NCI-H2196 (cell line): ENCODE data around the gene AATK.

ENCODE experiments used
- DNase-seq: peaks from one replicate; lab custom pipeline; 2025; ENCODE audit not compliant: unreplicated experiment; lab: John Stamatoyannopoulos, UW

The AATK gene, protein sequence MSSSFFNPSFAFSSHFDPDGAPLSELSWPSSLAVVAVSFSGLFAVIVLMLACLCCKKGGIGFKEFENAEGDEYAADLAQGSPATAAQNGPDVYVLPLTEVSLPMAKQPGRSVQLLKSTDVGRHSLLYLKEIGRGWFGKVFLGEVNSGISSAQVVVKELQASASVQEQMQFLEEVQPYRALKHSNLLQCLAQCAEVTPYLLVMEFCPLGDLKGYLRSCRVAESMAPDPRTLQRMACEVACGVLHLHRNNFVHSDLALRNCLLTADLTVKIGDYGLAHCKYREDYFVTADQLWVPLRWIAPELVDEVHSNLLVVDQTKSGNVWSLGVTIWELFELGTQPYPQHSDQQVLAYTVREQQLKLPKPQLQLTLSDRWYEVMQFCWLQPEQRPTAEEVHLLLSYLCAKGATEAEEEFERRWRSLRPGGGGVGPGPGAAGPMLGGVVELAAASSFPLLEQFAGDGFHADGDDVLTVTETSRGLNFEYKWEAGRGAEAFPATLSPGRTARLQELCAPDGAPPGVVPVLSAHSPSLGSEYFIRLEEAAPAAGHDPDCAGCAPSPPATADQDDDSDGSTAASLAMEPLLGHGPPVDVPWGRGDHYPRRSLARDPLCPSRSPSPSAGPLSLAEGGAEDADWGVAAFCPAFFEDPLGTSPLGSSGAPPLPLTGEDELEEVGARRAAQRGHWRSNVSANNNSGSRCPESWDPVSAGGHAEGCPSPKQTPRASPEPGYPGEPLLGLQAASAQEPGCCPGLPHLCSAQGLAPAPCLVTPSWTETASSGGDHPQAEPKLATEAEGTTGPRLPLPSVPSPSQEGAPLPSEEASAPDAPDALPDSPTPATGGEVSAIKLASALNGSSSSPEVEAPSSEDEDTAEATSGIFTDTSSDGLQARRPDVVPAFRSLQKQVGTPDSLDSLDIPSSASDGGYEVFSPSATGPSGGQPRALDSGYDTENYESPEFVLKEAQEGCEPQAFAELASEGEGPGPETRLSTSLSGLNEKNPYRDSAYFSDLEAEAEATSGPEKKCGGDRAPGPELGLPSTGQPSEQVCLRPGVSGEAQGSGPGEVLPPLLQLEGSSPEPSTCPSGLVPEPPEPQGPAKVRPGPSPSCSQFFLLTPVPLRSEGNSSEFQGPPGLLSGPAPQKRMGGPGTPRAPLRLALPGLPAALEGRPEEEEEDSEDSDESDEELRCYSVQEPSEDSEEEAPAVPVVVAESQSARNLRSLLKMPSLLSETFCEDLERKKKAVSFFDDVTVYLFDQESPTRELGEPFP (N-terminal part only)

DNA sequence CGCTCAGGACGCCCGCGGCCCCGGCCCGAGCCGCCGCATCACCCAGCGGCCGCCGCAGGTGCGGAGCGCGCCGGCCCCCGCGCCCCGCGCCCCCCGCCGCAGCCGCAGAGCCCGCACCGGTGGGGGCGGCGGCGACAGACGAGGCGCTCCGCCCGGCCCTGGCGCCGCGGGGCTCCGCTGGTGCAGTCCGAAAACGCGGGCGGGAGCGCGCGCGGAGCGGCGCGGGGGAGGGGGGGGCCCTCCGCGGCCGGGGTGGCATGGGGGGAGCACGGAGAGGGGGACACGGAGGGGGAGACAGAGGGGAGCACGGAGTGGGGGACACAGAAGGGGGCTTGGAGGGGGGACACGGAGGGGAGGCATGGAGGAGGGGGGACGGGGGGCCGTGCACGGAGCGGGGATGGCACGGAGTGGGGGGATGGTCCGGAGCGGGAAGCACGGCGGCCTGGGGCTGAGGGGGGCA is at the start of gene AATK:
Gene AATK, minus strand, starts transcription at position 189 of the 460 bp plus-strand sequence. CDS start 229 bp downstream, outside the sequence.
- DNase-seq = peak; percentile 28

DNA sequence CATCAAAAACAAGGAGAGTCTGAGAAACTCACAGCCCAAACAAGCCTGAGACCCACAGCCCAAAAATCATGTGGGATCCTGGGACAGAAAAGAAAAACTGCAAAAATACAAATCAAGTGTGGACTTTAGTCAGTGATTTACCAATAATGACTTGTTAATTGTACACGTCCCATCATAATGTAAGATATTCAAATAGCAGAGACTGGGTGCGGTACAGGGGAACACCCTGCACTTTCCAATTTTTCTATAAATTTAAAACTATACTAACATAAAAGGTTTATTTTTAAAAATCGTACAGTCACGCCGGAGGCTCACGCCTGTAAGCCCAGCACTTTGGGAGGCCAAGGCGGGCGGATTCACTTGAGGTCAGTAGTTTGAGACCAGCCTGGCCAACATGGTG is 48.0 kb upstream of the AATK start:
- DNase-seq = no peak

DNA sequence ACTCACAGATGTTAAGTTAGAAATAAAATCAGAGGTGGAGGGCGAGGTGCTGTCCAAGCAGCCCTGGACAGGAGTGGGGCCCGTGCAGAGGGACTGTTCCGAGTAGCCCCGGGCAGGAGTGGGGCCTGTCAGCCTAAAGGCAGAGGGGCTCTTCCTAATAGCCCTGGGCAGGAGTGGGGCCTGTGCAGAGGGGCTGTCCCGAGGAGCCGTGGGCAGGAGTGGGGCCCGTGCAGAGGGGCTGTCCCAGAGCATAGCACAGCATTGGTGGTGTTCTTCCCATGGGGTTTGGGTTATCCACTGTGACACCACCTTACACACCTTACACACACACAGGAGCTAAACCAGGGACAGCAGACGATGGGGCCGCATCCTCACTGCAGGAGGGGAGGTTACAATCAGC is 46.3 kb upstream of the AATK start:
- no peak for DNase-seq

DNA sequence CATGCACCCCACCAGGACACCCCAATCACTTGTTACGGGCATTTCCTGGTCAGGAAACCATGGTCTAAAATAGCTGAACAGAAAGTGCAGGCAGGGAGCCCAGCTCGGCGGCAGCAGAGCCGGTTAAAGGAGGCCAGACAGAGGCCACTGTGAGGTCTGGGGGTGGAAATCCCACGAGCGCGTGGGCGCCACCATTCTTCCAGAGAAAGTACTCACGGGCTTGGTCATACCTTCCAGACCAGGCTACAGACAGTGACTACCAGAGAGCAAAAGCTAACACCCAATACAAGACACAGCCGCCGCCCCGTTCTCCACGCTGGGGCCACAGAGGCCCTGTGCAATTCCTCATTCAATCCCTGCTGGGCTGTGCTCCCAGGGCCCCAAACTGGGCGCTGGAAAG is 44.8 kb upstream of the AATK start:
- no peak for DNase-seq

DNA sequence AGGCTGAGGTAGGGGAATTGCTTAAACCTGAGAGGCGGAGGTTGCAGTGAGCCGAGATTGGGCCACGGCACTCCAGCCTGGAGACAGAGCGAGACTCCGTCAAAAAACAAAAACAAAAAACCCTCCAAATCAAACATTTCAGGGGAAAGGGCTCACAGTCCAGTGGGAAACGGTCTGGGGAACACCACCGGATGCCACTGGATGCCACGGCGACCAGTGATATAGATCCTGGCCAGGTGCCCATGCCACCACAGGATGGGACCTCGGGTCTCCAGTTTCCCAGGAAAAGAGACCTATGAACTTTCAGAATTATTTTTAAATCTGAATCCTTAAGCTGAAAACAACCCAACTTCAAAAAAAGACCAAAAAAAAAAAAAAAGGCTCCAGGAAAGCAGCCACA is 44.4 kb upstream of the AATK start:
- DNase-seq = no peak

DNA sequence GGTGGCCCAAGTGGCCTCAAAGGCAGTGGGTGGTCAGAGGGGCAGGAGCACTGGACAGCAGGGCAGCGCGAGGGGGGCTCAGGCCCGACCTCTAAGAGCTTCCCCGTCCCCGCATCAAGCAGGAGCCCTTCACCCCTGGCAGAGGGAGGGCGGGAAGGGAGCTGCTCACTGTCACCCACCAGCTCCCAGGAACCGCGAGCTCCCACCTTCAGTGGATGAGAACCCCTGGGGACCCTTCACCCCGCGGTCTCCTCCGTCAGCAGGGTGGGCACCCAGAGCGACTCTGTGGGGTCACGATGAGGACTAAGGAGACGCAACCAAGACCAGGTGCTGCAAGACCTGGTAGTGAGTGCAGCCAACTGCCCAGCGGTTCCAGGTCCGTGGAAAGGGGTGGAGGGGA is 43.1 kb upstream of the AATK start:
- no peak for DNase-seq

DNA sequence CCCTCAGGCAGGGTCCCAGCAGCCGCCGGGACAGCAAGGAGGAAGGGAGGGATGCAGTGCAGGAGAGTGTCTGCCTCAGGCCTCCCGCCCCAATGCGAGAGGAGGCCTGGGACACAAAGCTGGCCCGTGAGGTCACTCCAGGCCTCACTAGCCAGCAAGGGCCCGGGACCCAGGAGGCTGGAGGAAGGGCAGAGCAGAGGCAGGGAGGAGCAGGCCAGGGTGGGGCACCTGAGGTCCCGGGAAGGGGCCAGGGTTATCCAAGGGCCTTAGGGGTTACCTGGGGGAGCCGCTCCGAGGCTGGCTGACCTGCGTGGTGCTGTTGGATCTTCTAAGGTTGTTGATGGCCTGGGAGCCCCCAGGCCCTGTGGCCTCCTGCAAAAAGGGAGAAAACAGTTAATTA is 42.6 kb upstream of the AATK start:
- no peak for DNase-seq

DNA sequence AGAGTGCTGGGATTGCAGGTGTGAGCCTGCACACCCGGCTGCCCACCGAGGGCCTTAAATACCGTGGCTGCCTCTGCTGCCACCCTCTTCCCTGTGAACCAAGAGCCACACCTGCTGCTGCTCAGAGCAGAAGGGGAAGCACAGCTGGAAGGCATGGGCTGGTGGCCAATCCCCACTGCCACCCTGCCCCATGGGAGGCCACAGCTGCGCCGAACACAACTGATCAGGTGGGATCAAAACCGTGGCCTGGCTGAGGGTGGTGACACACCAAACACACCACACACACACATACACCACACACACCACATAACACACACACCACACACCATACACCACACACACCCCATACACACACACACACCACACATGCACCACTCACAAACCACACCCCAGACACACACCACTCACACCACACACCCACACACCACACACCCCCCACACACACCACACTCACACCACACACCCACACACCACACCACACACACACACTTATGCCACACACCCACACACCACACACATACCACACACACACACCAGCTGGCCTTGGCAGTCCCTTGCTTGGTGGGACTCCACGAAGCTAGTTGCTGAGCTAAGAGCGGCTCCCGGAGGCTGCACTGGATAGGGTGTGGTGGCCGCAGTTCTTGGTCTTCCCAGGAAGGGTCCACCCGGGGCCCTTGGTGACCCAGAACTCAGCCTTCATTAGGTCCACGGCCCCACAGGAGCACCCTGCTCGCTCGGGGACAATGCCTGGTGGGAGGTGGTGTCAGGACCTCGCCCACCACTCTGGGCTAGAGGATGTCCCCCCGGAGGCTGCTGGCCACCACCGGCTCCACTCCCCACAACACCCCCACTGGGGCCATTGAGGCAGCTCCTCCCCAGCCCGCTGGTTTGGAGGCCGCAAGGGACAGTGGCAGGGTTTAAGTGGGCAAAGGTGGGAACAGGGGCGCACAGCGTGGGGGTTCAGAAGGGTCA is 41.9 kb upstream of the AATK start:
- DNase-seq = peak; percentile 53

DNA sequence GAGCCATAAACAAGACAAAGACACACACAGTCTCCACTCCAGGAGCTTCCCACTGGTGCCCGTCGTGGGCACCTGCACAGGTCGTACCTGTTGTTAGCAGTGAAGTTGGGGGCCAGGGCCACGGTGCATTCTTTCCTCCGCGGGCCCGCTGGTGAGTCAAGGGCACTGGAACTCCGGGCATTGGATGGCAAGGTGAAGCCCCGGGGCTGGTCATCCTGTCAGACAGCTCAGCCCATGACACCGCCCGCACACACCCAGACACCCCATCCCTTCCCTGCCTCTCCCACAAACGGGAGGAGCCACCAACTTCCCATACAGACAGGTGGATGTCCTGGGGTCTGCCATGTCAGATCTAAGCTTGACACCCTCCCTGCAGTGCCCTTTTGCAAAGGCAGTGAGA is 40.6 kb upstream of the AATK start:
- DNase-seq = no peak

DNA sequence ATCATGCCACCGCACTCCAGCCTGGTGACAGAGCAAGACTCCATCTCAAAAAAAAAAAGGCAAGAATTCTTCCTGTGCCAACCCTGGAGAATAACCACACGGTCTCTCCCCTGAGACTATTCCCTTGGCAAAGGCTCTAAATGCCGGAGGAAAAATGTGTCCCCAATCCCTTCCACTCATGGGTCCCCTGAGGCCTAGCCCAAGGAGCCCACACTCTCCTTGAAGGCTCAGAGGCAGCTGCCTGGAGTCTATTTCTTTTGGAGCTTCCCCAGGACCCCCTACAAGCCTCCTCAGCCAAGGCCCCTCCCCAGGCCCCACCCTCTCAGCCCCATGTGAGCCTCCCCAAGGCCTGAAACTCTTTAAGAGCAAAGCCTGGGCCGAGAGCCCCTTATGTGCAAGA is 40.1 kb upstream of the AATK start:
- no peak for DNase-seq

DNA sequence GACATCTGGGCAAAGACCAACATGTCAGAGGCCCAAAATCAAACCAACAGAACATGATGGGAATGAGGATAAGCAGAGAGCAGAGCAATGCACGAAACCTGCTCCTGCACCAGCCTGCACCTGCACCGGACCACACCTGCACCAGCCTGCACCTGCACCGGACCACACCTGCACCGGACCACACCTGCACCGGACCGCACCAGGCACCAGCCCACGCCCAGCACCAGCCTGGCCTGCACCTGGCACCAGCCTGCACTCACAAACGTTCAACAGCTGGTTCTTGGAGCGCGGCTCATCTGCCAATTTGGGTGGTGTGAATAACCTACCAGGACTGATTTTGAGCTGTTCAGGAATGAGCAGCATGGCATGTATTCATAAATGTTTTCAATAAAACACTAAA is 38.6 kb upstream of the AATK start:
- DNase-seq = no peak

DNA sequence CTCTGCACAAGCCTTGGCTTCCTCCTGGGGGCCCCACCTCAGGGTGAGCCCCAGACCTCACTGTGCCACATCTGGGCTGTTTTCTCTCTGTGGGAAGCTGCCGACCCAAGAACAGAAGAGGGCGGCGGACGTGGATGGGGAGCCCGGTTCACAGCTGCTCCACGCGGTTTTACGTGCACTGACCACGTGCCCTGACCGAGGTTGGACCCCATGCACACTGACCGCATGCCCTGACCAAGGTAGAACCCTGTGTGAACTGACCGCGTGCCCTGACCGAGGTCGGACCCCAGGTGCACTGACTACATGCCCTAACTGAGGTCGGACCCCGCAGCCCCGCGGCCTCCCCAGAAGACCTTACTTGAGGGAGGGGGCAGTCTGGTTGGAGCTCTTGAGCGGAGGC is 37.1 kb upstream of the AATK start:
- no peak for DNase-seq

DNA sequence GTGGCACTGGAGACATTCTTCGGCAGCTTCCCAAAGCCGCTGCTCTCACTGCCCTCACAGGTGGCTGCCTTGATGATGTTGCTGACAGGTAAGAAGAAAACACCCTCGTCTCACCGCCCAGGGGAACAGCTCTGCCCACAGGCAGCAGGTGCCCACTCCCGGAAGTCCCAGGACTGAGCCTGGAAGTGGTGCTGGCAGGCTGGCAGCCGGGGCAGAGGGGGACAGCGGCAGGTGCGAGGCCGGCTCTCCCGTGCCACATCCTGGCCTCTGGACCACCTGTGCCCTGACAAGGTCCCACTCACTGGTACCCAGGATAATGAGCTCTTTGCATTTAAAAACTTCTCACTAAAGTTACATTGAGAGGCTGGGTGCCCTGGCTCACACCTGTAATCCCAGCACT is 36.3 kb upstream of the AATK start:
- no peak for DNase-seq

DNA sequence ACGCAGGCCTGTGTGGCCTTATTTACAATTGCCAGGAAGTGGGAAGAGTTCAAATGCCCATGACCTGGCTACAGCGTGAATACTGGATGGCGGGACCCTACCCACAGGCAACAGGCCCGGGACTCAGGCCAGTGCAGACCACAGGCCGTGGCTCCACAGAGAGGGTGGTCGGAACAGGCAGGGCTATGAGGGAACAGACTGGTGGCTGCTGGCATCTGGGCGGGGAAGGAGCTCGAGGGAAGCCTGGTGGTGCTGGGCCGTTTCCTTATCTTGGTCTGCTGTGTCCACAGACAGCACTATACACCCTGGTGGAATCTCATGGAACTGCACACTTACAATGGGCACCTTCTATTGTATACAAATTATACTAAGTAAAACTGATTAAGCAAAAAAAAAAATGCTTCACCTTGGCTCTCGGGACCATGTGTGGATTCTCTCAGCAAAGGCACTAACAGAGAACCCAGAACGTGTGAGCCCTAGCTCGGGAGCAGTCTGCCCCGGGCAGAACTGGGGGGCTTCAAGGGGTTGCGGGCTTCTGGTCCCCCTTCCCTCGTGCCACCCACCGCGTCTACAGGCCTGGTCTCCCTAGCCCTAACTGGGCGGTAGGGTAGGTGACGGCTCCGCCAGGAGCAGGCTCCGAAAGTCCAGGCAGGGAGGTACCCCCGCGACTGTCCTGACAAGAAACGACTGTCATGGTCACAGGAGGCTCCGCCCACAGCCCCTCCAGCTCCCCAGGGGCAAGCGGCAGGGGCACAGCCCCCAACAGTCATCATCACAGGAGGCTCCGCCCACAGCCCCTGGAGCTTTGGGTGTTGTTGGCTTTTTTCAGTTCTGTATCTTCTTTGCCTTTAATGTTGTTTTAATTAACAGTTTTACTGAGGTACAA is 34.9 kb upstream of the AATK start:
- DNase-seq = peak; percentile 70

DNA sequence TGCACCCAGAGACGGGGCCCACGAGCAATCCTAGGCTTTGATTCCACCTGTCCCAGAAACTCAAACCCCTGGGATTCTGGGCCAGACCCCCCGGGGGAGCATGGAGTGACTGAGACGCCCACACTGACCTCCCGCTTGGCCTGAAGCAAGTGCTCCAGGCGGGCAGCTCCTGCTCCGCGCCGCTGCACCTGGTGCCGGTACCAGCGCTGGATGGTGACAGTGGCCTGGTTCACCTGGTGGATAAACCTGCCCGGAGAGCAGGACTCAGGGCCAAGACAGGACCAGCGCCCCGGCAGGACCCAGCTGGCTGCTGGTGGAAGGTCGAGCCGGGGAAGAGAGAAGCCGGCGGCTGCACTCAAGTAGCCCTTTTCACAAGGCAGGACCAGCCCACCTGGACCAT is 34.2 kb upstream of the AATK start:
- DNase-seq = no peak

DNA sequence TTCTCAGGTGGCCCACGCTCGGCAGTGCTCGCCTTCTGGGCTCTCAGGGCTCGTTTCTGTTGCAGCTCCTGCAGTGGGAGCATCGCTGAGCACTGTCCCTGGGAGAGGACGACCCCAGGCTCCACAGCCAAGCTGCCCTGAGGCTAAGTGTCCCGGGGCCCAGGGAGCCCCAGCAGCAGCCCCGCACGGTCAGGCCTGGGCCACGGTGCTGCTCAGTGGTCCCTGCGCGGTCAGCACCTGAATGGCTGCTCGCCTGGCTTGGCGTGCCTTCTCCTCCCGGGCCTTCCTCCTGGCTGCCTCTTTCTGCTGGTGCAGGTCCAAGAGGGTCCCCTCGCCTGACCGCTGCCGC is 33.4 kb upstream of the AATK start:
- DNase-seq = no peak

DNA sequence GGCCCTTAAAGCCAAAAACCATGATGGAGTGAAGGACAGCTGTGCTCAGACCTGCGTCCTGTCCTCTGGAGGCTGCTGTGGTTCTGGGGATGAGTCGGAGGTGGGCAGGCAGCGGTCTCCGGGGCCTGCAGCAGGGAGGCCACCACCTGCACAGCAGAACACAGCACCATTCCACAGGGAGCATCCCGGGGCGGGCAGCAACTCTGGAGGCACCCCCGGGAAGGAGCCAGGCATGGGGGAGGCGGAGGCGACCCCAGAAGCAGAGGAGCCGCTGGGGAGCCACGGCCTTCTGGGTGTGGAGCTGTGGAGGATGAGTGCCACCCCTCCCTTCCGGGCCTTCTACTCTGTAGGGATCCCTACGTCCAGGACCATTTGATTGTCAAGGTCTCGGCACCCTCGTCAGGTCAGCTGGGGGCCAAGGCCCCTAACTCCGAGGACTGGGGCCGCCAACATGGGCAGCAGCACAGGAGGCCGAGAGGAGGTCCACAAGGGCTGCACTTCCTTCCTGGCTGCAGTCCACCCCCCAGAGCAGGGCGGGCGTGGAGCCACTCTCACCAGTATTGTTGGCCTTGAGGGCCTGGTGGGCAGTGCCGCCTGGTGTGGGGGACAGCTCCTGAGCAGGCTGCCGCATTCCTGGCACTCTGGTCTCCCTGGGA is 32.9 kb upstream of the AATK start:
- no peak for DNase-seq

DNA sequence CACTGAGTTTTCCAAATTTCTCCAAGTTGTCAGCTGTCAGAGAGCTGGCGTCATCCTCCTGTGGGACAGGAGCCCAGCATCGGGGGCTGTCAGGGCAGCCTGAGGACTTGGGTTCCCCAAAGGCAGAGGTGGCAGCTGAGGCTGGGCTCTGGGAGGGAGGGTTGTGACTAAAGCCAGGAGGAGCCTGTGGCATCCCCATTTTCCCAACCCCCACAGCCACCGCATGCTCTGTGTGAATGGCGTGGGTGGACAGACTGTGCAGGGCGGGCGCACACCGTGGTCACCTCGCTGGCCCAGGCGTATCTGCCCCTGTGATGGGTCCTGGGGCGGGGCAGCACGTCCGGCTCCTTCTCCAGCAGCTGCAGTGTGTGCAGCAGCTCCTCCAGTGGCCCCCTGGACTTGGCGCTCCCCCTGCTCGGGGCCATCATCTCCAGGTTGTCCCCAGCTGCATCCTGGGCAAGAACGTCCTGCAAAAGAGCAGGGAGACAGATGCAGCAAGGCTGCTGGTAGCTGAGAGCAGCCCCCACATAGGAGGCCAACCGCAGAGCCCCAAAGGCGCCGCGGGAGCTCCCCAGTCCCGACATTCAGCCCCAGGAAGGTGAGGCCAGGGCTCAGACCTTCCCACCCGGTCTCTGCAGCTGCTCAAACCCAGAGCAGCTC is 31.9 kb upstream of the AATK start:
- DNase-seq = no peak
